ENCODE measurements around the gene OBP2A.

The OBP2A gene

GRCh38 chr9:135562235-135562745 is 16.4 kb downstream of the OBP2A start:
- Histone ChIP-seq H3K79me2 (ENCODE audit: low read length) (no peaks in the 10 kb centered on the region), H2AFZ (ENCODE audit: low read depth, low read length) (no peak overlapping the region), H3K9ac (ENCODE audit: low read length) (no peak overlapping the region), H4K20me1 (ENCODE audit: insufficient read depth, low read length) (no peaks in the 10 kb centered on the region), H3K27me3 (ENCODE audit: low read depth, low read length) (no peaks in the 10 kb centered on the region), H3K36me3 (replicated peaks; ENCODE audit: low read depth, low read length) (no peaks in the 10 kb centered on the region), H3K4me2 (ENCODE audit: low read length) (no peak overlapping the region), H3K27ac (ENCODE audit: low read length) (no peak overlapping the region), H3K4me3 (ENCODE audit: low read length) (no peak overlapping the region), H3K9me3 (ENCODE audit: insufficient read depth, low read length) (no peaks in the 10 kb centered on the region), H3K4me1 (ENCODE audit: low read length) (no peaks in the 10 kb centered on the region)
- TF ChIP-seq EZH2phosphoT487 (IDR thresholded peaks at IDR 0.05; ENCODE audit: low read depth) (no peak), CTCF (IDR thresholded peaks at IDR 0.05; ENCODE audit: low read depth, low read length) (no peak)

GRCh38 chr9:135563039-135563476 is 17.1 kb downstream of the OBP2A start:
- Histone ChIP-seq H3K27me3 (ENCODE audit: low read depth, low read length) (no peaks in the 10 kb centered on the region), H4K20me1 (ENCODE audit: insufficient read depth, low read length) (no peaks in the 10 kb centered on the region), H3K4me2 (ENCODE audit: low read length) (no peak overlapping the region), H3K9me3 (ENCODE audit: insufficient read depth, low read length) (no peaks in the 10 kb centered on the region), H3K27ac (ENCODE audit: low read length) (no peak overlapping the region), H3K36me3 (replicated peaks; ENCODE audit: low read depth, low read length) (no peaks in the 10 kb centered on the region), H3K9ac (ENCODE audit: low read length) (no peak overlapping the region), H3K4me3 (ENCODE audit: low read length) (no peak overlapping the region), H2AFZ (ENCODE audit: low read depth, low read length) (no peak overlapping the region), H3K4me1 (ENCODE audit: low read length) (no peaks in the 10 kb centered on the region), H3K79me2 (ENCODE audit: low read length) (no peaks in the 10 kb centered on the region)
- no peak for TF ChIP-seq CTCF (IDR thresholded peaks at IDR 0.05; ENCODE audit: low read depth, low read length)
- TF ChIP-seq EZH2phosphoT487 (IDR thresholded peaks at IDR 0.05; ENCODE audit: low read depth) = no peak

- Histone ChIP-seq H3K27me3 (ENCODE audit: low read depth, low read length) (peaks cover 2% of the 10 kb centered on the region; the same call in 1 of the 2 replicates), H3K36me3 (replicated peaks; ENCODE audit: low read depth, low read length) (no peaks in the 10 kb centered on the region), H3K27ac (ENCODE audit: low read length) (no peak overlapping the region)
Observed at GRCh38 chr9:135563858-135564257, 17.9 kb downstream of the OBP2A start.

GRCh38 chr9:135565141-135565628 is 19.3 kb downstream of the OBP2A start:
- Histone ChIP-seq H4K20me1 (ENCODE audit: insufficient read depth, low read length) (no peaks in the 10 kb centered on the region), H3K9me3 (ENCODE audit: insufficient read depth, low read length) (no peaks in the 10 kb centered on the region), H3K9ac (ENCODE audit: low read length) (no peak overlapping the region), H2AFZ (ENCODE audit: low read depth, low read length) (no peak overlapping the region), H3K4me3 (ENCODE audit: low read length) (no peak overlapping the region), H3K4me1 (ENCODE audit: low read length) (no peaks in the 10 kb centered on the region), H3K27ac (ENCODE audit: low read length) (no peak overlapping the region), H3K36me3 (replicated peaks; ENCODE audit: low read depth, low read length) (no peaks in the 10 kb centered on the region), H3K27me3 (ENCODE audit: low read depth, low read length) (peaks cover 10% of the 10 kb centered on the region; the same call in 1 of the 2 replicates), H3K79me2 (ENCODE audit: low read length) (no peaks in the 10 kb centered on the region), H3K4me2 (ENCODE audit: low read length) (no peak overlapping the region)
- TF ChIP-seq EZH2phosphoT487 (IDR thresholded peaks at IDR 0.05; ENCODE audit: low read depth) = no peak
- TF ChIP-seq CTCF (IDR thresholded peaks at IDR 0.05; ENCODE audit: low read depth, low read length) = no peak

More at GRCh38 chr9:135563858-135564257, 17.9 kb downstream of the OBP2A start:
- Histone ChIP-seq H3K4me3 (ENCODE audit: low read length) (no peak overlapping the region), H2AFZ (ENCODE audit: low read depth, low read length) (no peak overlapping the region), H3K79me2 (ENCODE audit: low read length) (no peaks in the 10 kb centered on the region), H3K9me3 (ENCODE audit: insufficient read depth, low read length) (no peaks in the 10 kb centered on the region), H3K9ac (ENCODE audit: low read length) (no peak overlapping the region), H4K20me1 (ENCODE audit: insufficient read depth, low read length) (no peaks in the 10 kb centered on the region), H3K4me2 (ENCODE audit: low read length) (no peak overlapping the region), H3K4me1 (ENCODE audit: low read length) (no peaks in the 10 kb centered on the region)
- TF ChIP-seq CTCF (IDR thresholded peaks at IDR 0.05; ENCODE audit: low read depth, low read length) (no peak), EZH2phosphoT487 (IDR thresholded peaks at IDR 0.05; ENCODE audit: low read depth) (no peak)

All from OCI-LY3 (cell line).